GM18526 (cell line): ENCODE measurements around the gene RARG.

Experiments
- POLR2A ChIP-seq: IDR thresholded peaks from 3 replicates; pipeline ENCODE4 v1.6.1; 2011; ENCODE audit not compliant: insufficient read length; ENCODE audit errors: extremely low read depth

The RARG gene

GRCh38 chr12:53195516-53196420 is 36.2 kb downstream of the RARG start:
- no peak for TF ChIP-seq POLR2A

DNA sequence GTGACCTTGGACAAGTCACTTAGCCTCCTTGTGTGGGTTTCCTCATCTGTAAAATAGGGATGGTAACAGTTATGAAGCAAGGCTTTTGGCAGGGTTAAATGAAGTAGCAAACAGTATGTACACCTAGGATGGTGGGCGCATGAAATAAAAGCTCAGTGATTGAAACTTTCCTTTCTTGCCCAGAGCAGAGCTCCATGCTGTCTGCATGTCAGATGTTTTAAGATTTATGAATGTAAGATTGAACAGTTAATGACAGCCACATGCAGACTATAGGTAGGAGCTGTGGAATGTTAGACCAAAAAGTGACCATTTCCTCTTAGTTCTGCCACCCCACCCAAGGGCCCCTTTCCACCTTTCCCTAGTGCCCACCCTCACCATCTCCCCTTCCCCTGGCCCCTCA is 37.0 kb downstream of the RARG start:
- TF ChIP-seq POLR2A: no peak

- TF ChIP-seq POLR2A: no peak
Observed at GRCh38 chr12:53193985-53194716, 37.9 kb downstream of the RARG start.

DNA sequence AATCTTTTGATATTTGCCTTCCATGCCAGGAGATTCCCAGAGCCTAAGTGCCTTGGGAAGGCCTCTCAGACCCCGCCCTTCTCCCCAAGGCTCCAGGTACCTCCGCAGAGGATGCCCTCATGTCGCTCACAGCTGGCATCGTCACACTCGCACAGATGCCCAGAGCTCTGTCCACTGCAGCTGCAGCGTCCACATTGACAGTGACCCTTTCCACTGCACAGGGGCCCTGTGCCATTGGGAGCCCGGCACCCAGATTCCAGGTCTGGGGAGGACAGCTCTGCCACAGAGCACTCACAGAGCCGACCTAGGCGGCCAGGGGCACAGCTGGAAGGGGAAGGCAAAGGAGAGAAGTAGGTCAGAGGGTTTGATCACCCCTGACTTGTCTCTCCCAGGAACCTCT is 39.0 kb downstream of the RARG start:
- TF ChIP-seq POLR2A: no peak

- TF ChIP-seq POLR2A: no peak
Observed at GRCh38 chr12:53192531-53193021, 39.4 kb downstream of the RARG start.

GRCh38 chr12:53191885-53192530 is 40.0 kb downstream of the RARG start:
- TF ChIP-seq POLR2A: no peak

DNA sequence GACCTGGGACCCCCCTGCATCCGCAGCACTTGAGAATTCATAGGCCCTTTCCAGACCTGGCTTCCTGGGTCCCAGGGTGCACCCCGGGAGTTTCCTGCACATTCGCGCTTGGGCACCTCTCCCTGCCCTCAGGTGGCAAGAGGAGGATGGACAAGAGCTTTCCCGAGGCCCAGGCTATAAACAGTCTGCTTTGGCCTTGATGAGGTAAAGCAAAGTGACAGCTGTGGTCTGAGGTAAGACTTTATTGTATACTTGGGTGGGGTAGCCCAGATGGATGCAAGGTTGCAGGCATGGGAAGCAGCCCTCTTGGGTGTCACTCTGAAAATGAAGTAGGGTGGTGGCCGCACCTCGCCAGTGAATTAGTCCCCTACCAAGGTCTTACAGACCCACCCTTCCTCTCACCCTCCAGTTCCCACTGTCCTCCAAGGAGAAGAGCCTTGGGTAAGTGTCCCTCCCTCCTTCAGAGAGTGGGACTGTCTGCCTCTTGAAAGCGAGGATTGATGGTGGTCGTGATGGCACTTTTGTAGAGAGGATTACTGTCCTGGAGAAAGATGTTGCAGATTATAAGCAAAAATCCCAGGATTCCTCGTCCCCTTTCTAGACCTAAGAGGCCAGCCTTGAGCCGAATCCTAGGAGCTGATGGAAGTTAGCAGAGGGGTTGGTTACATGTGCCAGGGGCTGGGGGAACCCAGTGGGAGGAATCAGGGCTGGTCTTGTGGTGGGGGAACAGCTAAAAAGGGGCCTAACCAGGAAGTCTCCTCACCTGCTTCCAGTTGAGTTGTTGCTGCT is 40.7 kb downstream of the RARG start:
- no peak for TF ChIP-seq POLR2A

DNA sequence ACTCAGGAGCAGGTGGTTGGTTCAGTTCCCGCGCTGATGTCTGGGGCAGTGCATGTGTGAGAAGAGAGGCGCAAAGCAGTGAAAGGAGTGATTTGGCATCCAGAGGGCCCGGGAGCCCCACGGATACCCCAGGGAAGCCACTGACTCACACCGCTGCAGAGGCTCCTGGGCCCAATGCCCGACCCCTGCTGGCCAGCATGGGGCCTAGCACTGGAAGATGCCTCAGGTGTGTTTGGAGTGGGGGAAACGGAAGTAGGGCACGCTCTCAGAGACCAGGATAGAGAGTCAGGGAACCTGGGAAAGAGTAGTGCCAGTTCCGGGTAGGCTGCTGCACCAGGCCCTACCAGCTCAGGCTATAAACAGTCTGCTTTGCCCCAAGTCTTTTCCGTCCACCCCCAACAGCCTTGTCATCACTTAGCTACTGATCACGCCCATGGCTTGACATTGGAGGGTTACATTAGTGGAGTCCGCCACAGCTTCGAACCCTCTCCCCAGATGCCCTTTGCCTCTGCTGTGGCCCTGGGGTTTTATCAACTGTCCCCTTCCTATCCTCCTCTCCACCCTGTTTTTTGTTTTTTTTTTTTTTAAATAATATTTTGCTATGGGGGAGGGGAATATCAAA is 41.8 kb downstream of the RARG start:
- TF ChIP-seq POLR2A: peak; percentile 35

GRCh38 chr12:53187145-53187899 is 44.7 kb downstream of the RARG start:
- no peak for TF ChIP-seq POLR2A

- TF ChIP-seq POLR2A: no peak
Observed at GRCh38 chr12:53186745-53187144, 45.3 kb downstream of the RARG start.

DNA sequence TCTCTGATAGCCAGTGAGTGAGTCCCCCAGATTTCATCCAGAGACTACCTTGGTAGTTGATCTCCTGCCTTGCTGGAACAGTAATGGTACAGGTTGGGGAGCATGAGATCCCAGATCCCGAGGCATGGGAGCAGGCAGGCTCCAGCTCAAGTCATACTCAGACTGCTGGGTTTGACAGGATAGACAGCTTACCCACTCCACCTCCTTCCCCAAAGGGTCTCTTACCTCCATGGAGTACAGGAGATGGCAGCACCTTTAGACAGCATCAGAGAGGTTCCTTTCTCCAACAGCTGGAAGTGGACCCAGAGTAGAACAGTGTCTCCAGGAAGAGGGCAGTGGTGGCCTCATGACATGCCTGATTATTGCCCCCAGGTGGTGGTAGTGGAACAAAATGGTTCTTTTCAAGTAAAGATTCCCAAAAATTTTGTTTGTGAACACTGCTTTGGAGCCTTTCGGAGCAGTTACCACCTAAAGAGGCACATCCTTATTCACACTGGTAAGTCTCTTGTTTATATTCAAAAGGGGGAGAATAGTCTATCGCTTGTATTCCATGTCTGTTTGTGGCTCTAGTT is 46.3 kb downstream of the RARG start:
- no peak for TF ChIP-seq POLR2A

DNA sequence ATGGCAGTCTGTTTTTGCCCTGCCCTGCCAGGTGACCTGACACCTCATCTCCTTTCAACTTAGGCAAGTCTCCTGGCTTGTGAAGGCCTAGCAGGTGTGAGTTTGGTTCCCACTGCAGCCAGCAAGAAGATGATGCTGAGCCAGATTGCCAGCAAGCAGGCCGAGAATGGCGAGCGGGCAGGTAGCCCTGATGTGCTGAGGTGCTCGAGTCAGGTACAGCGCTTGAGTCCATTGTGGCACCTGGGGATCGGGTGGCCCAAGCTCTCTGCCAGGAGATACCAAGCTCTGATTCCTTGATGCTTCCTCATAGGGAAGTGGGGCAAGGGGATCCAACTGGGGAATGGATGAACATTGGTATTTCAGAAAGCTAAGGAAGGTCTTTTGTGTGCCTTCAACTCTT is 47.2 kb downstream of the RARG start:
- no peak for TF ChIP-seq POLR2A

GRCh38 chr12:53182903-53183302 is 49.1 kb downstream of the RARG start:
- TF ChIP-seq POLR2A: no peak
